PC-3 (cell line): ENCODE results near the gene DAB1. TPM values are rescaled to one million over a fixed set of nuclear protein-coding genes. Genes with fewer than 3 reads are reported as not detected.

Experiments used
- ATAC-seq: fragments of 200-7000 bp; cut with Tn5 transposase; 2 replicates; pipeline ENCODE4 v1.9.1; 2020; ENCODE audit warnings: mild to moderate bottlenecking, moderate library complexity
- BruUV-seq: library from RNA; stranded (reverse); fragments of 400-500 nt; replicated peaks from 2 replicates; lab custom pipeline; 2021; lab: Mats Ljungman, UMichigan
- CTCF ChIA-PET: fragments of 300-600 bp; sonication (Branson Sonifier 250); formaldehyde crosslinking; loops from one replicate; lab custom pipeline; 2022; ENCODE audit warnings: antibody characterized with exemption; lab: Charles Lee
- POLR2A ChIA-PET: fragments of 300-600 bp; sonication (Branson Sonifier 250); formaldehyde crosslinking; loops from one replicate; lab custom pipeline; 2022; ENCODE audit warnings: antibody characterized with exemption; ENCODE audit not compliant: unreplicated experiment; lab: Charles Lee
- DNase-seq: peaks from one replicate; pipeline ENCODE4 v3.0.0-alpha.2; 2015
- H2AFZ ChIP-seq: fragments of 300-600 bp; sonication (generic); 2 replicates; pipeline ENCODE4 v1.6.0; 2016; ENCODE audit warnings: antibody characterized with exemption, low read length
- H3F3A ChIP-seq: fragments of 300-600 bp; sonication (generic); one replicate; pipeline ENCODE4 v1.6.0; 2017; ENCODE audit warnings: antibody characterized with exemption, low read length, control low read depth, mild to moderate bottlenecking; ENCODE audit not compliant: unreplicated experiment
- H3K27ac ChIP-seq: fragments of 300-600 bp; sonication (generic); 2 replicates; pipeline ENCODE4 v1.5.1; 2016; ENCODE audit warnings: mild to moderate bottlenecking, low read length
- H3K27me3 ChIP-seq: fragments of 300-600 bp; sonication (generic); 2 replicates; pipeline ENCODE4 v1.6.1; 2016; ENCODE audit warnings: low read length, mixed read lengths
- H3K36me3 ChIP-seq: fragments of 300-600 bp; sonication (generic); 2 replicates; pipeline ENCODE4 v1.6.1; 2016; ENCODE audit warnings: low read depth, mixed run types, low read length, mixed read lengths
- H3K4me1 ChIP-seq: fragments of 300-600 bp; sonication (generic); 2 replicates; pipeline ENCODE4 v1.5.1; 2016; ENCODE audit warnings: low read length; ENCODE audit not compliant: insufficient read depth
- H3K4me2 ChIP-seq: fragments of 300-600 bp; sonication (generic); 2 replicates; pipeline ENCODE4 v1.6.0; 2016; ENCODE audit warnings: low read length
- H3K4me3 ChIP-seq: fragments of 300-600 bp; sonication (generic); 2 replicates; pipeline ENCODE4 v1.5.1; 2016; ENCODE audit warnings: mild to moderate bottlenecking, low read length, mixed read lengths
- H3K79me2 ChIP-seq: fragments of 300-600 bp; sonication (generic); 2 replicates; pipeline ENCODE4 v1.6.1; 2017; ENCODE audit warnings: low read length, mixed read lengths
- H3K9ac ChIP-seq: fragments of 300-600 bp; sonication (generic); 2 replicates; pipeline ENCODE4 v1.6.0; 2016; ENCODE audit warnings: mild to moderate bottlenecking, low read length
- H3K9me2 ChIP-seq: fragments of 300-600 bp; sonication (generic); replicated peaks from 2 replicates; pipeline ENCODE4 v1.6.1; 2016; ENCODE audit warnings: mixed run types, low read length, mixed read lengths
- H3K9me3 ChIP-seq: fragments of 300-600 bp; sonication (generic); 2 replicates; pipeline ENCODE4 v1.6.1; 2016; ENCODE audit warnings: low read length, mixed read lengths
- H4K20me1 ChIP-seq: fragments of 300-600 bp; sonication (generic); 2 replicates; pipeline ENCODE4 v1.6.1; 2016; ENCODE audit warnings: low read length, mixed read lengths
- CTCF ChIP-seq: fragments of 300-600 bp; sonication (generic); conservative IDR thresholded peaks from 2 replicates; pipeline ENCODE4 v1.5.1; 2017; ENCODE audit warnings: antibody characterized with exemption, low read depth, mild to moderate bottlenecking, low read length
- EZH2 ChIP-seq: fragments of 300-600 bp; sonication (generic); IDR thresholded peaks from one replicate; pipeline ENCODE4 v1.6.1; 2017; ENCODE audit warnings: antibody characterized with exemption, mild to moderate bottlenecking, low read length; ENCODE audit not compliant: unreplicated experiment
- EZH2phosphoT487 ChIP-seq: fragments of 300-600 bp; sonication (generic); IDR thresholded peaks from 2 replicates; pipeline ENCODE4 v1.6.1; 2018; ENCODE audit warnings: mild to moderate bottlenecking, antibody characterized with exemption, low read length, borderline replicate concordance
- intact Hi-C: fragments of 100-400 bp; cut with micrococcal nuclease; formaldehyde crosslinking; loops from 2 replicates; pipeline ENCODE4 v1.9.0; 2023
- total RNA-seq: library from RNA; depleted of rRNA; stranded (reverse); fragments of >200 nt; gene quantifications from 2 replicates; pipeline ENCODE4 v1.2.3, GENCODE V29; 2014

The DAB1 gene
- total RNA-seq, 1 experiment from 2014 or later, result not detected

- TF ChIP-seq EZH2, result no peak
- TF ChIP-seq CTCF, result no peak
- TF ChIP-seq EZH2phosphoT487, result no peak
- BruUV-seq, result no TSS peak
- no peak overlapping the region for H3K4me2 ChIP-seq
- no peak overlapping the region for H3K4me3 ChIP-seq
- ChIA-PET POLR2A (no interaction called here), CTCF (no interaction called here)
- H2AFZ ChIP-seq, result no peak overlapping the region
- ATAC-seq, result no peak
- H3K9me3 ChIP-seq, result no peaks in the 10 kb centered on the region
- no peaks in the 10 kb centered on the region for H3K79me2 ChIP-seq
- H3K36me3 ChIP-seq, result no peaks in the 10 kb centered on the region
- H3K9ac ChIP-seq, result no peak overlapping the region
- H3F3A ChIP-seq, result no peaks in the 10 kb centered on the region
- intact Hi-C loops, result no loop called here
- H3K4me1 ChIP-seq, result no peaks in the 10 kb centered on the region
- H4K20me1 ChIP-seq, result no peaks in the 10 kb centered on the region
- H3K9me2 ChIP-seq, result no peaks in the 10 kb centered on the region
- DNase-seq, result no peak
- no peak overlapping the region for H3K27ac ChIP-seq
- peaks cover 21% of the 10 kb centered on the region for H3K27me3 ChIP-seq
These were observed 382.0 kb downstream of the DAB1 start for GRCh38 chr1:57041901-57042300.

GRCh38 chr1:57040811-57041210, 383.0 kb downstream of the DAB1 start:
- intact Hi-C loops, result no loop called here
- TF ChIP-seq EZH2phosphoT487, result no peak
- no peak for TF ChIP-seq CTCF
- TF ChIP-seq EZH2, result no peak
- no peaks in the 10 kb centered on the region for H3K9me3 ChIP-seq
- peaks cover 12% of the 10 kb centered on the region; the same call in 1 of the 2 replicates for H3K27me3 ChIP-seq
- no peak overlapping the region for H3K9ac ChIP-seq
- no peak overlapping the region for H3K4me3 ChIP-seq
- no peak for ATAC-seq
- no peaks in the 10 kb centered on the region for H3K4me1 ChIP-seq
- ChIA-PET POLR2A (no interaction called here), CTCF (no interaction called here)
- no TSS peak for BruUV-seq
- no peaks in the 10 kb centered on the region for H3F3A ChIP-seq
- H3K36me3 ChIP-seq, result no peaks in the 10 kb centered on the region
- H3K27ac ChIP-seq, result no peak overlapping the region
- H3K79me2 ChIP-seq, result no peaks in the 10 kb centered on the region
- no peak for DNase-seq
- H3K9me2 ChIP-seq, result no peaks in the 10 kb centered on the region
- no peaks in the 10 kb centered on the region for H4K20me1 ChIP-seq
- no peak overlapping the region for H3K4me2 ChIP-seq
- H2AFZ ChIP-seq, result no peak overlapping the region

- H3K9me3 ChIP-seq, result no peaks in the 10 kb centered on the region
- DNase-seq (no peak), ATAC-seq (no peak)
- H3K27me3 ChIP-seq, result 0 out of 2 replicates have a peak, but pooled peaks cover 5% of the 10 kb centered on the region
- no peak overlapping the region for H3K9ac ChIP-seq
- no peak overlapping the region for H2AFZ ChIP-seq
- ChIA-PET POLR2A (no interaction called here), CTCF (no interaction called here)
- no peaks in the 10 kb centered on the region for H3K4me1 ChIP-seq
- no peak overlapping the region for H3K27ac ChIP-seq
- H3K4me3 ChIP-seq, result no peak overlapping the region
- H3K79me2 ChIP-seq, result no peaks in the 10 kb centered on the region
- TF ChIP-seq CTCF (no peak), EZH2 (no peak), EZH2phosphoT487 (no peak)
- H3K36me3 ChIP-seq, result no peaks in the 10 kb centered on the region
- H3K4me2 ChIP-seq, result no peak overlapping the region
- no peaks in the 10 kb centered on the region for H4K20me1 ChIP-seq
- H3F3A ChIP-seq, result no peaks in the 10 kb centered on the region
- BruUV-seq, result no TSS peak
- intact Hi-C loops, result no loop called here
- no peaks in the 10 kb centered on the region for H3K9me2 ChIP-seq
These were observed 386.9 kb downstream of the DAB1 start for GRCh38 chr1:57036641-57037579.
